Measurements from ENCODE around the gene HSFX4. TPM values are rescaled to one million over a fixed set of nuclear protein-coding genes. Genes with fewer than 3 reads are reported as not detected.
"Not testable (repeated sequence)": the region's sequence is repeated elsewhere in the genome, so short reads cannot be mapped to it uniquely, and the experiment has no call there.

The HSFX4 gene
- total and polyA plus RNA-seq, 8 donors: 0.09 TPM; not detected in 7

DNA sequence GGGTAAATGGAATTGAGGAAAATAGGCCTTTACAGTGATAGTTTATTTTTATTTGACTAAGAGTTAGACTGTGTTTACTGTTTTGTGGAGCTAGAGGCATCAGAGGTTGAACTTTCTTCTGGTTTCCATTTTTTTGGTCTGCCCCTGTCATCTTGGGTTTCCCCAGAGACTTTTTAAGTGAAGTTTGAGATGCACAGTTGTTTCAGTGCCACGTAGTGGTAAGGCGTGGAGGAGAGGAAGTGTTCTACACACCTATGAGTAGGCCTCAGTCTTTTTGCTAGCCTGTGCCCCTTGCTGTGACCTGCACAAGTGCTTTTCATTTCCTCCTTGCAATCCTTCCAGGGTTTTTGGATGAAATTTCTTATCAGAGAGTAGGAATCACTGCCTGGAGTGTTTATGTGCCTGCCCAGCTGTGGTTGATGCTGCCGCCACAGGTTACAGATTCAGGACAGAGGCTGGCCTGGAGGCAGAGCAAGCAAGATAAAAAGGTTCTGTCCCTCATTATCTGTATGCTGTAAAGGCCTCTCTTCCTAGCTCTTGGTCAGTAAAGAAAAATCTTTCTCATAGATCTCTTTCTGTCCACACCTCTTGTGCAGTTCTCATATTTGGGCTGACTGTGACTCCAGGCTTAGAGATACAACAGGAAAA lies 12.5 kb upstream of the HSFX4 start:
- intact Hi-C loops (cut with DNase I): no loop called here

DNA sequence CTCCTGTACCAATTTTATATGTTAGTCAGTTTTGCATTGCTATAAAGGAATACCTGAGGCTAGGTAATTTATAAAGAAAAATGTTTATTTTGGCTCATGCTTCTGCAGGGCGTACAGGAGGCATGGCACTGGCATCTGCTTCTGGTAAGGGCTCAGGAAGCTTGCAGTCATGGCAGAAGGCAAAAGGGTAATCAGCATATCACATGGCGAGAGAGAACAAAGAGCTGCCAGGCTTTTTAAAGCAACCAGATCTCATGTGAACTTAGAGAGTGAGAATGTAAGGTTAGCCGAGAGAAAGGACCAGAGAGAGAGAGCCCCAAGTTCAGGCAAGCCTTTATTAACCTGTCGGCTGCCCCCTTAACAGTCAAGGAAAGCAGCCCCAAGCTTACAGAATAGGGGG lies 5.5 kb upstream of the HSFX4 start:
- intact Hi-C loops (cut with DNase I): not testable (repeated sequence)
- WGBS, 2 donors: no CpG with 5 or more reads among the region's 4 CpGs

More for the DNA sequence above, 12.5 kb upstream of the HSFX4 start:
- peaks cover 0 to 2% (median 0%) of the 10 kb centered on the region in 4 donors for H3K27me3 ChIP-seq
- no peaks in the 10 kb centered on the region for H3K4me1 ChIP-seq
- no peak for TF ChIP-seq CTCF (IDR thresholded peaks at IDR 0.05)
- ATAC-seq: no peak
- DNase-seq: no peak
- no peak overlapping the region for H3K27ac ChIP-seq
- 91 to 92% methylated on average over 3 of the region's 3 CpGs for WGBS, 2 donors
- FAIRE-seq: no peak
- H3K9me3 ChIP-seq: no peaks in the 10 kb centered on the region
- no peaks in the 10 kb centered on the region for H3K36me3 ChIP-seq
- H3K4me3 ChIP-seq: no peak overlapping the region

DNA sequence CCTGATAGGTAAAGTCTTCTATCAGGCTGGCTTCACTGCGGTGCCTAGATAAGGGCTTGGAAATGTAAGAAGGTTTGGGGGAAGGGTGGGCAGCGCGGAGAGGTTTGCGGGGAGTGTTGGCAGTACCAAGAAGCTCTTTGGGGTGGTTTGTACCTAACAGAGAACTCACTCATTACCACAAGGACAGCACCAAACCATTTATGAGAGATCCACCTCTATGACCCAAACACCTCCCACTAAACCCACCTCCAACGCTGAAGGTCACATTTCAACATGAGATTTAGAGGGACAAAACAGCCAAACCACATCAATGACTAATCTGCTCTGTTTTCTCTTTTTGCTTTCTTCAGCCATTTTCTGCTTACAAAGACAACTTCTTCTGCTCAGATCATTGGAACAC lies 4.9 kb upstream of the HSFX4 start:
- H3K4me3 ChIP-seq; H3K27me3 ChIP-seq; H3K27ac ChIP-seq; H3K9me3 ChIP-seq; intact Hi-C loops (cut with DNase I); FAIRE-seq; ATAC-seq; H3K36me3 ChIP-seq; H3K4me1 ChIP-seq; DNase-seq: not testable (repeated sequence)
- no CpG with 5 or more reads among the region's 5 CpGs for WGBS, 2 donors

More for the DNA sequence above, 5.5 kb upstream of the HSFX4 start:
- H3K4me3 ChIP-seq, H3K4me1 ChIP-seq, FAIRE-seq, DNase-seq, H3K9me3 ChIP-seq, H3K27ac ChIP-seq, H3K27me3 ChIP-seq, H3K36me3 ChIP-seq, ATAC-seq: not testable (repeated sequence)

DNA sequence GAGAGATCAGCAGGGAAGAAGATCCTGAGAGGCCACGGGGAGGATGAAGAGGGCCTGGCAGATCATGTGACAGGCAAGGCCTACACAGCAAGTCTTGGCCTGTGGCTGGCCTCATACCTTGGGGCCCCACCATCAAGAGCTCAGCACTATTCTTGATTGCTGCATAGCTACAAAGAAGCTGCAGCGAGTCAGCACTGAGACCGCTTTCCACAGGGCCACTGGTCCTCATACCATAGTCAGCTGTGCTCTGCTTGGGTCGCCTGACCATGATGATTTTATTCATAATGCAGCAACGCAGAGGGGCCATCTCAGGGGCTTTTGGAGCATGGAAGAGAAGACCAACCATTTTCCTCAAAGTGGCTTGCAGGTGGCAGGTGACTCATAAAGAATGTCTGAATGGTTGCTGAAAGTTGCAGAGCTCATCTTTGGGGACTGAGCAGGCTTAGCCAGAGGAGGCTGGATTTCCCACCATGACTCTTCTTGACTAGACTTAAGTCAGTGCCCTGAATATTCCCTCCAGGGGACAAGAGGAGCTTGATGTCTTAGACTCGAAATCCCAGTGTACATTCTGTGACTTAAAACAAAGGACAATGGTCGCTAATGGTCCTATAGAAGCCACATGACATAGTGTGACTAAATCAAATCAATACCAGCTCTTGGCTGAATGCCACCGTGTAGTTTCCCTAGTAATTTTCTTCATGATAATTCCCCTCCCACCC lies 2.0 kb upstream of the HSFX4 start:
- H3K27me3 ChIP-seq; H3K36me3 ChIP-seq; H3K4me1 ChIP-seq; intact Hi-C loops (cut with DNase I); DNase-seq; H3K4me3 ChIP-seq; H3K27ac ChIP-seq; H3K9me3 ChIP-seq; ATAC-seq: not testable (repeated sequence)
- 67 to 100% methylated on average over 1 of the region's 8 CpGs for WGBS, 2 donors
- peak; percentile 80 for FAIRE-seq

- H3K27ac ChIP-seq; ATAC-seq; H3K9me3 ChIP-seq; H3K27me3 ChIP-seq; DNase-seq; H3K4me3 ChIP-seq; H3K36me3 ChIP-seq; H3K4me1 ChIP-seq; FAIRE-seq; intact Hi-C loops (cut with DNase I): not testable (repeated sequence)
- WGBS, 2 donors: no CpG with 5 or more reads among the region's 1 CpG
Measured at GRCh38 chrX:149927964-149928258, 1.5 kb upstream of the HSFX4 start.

GRCh38 chrX:149928635-149929034 lies 738 bp upstream of the HSFX4 start:
- FAIRE-seq; DNase-seq; H3K27ac ChIP-seq; ATAC-seq; H3K36me3 ChIP-seq; H3K27me3 ChIP-seq; H3K4me3 ChIP-seq; intact Hi-C loops (cut with DNase I); H3K9me3 ChIP-seq; H3K4me1 ChIP-seq: not testable (repeated sequence)
- 63 to 100% methylated on average over 1 of the region's 1 CpG for WGBS, 2 donors

DNA sequence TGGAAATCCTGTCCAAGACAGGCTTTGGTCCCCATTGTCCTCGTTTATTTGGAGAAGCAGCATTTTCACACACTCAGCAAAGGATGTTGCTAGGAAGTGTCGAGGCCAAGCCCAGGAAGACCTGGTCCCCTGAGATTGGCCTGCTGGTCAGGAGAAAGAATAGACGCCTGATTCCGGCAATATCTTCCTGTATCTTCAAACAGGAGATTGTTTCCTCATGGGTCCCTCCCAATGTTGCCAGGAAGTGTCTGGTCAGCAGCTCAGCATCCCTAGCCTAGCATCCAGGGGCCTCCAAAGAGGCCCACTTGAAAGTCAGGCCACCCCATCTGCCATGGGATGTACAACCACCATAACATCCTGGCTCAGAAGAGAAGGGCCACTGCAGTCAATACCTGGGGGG lies 2.0 kb downstream of the HSFX4 start:
- H3K9me3 ChIP-seq; intact Hi-C loops (cut with DNase I); H3K27me3 ChIP-seq; H3K36me3 ChIP-seq; DNase-seq; ATAC-seq; FAIRE-seq; H3K27ac ChIP-seq; H3K4me3 ChIP-seq; H3K4me1 ChIP-seq: not testable (repeated sequence)
- 27 to 73% methylated on average over 2 of the region's 4 CpGs for WGBS, 2 donors

GRCh38 chrX:149932150-149932549 lies 2.8 kb downstream of the HSFX4 start:
- H3K9me3 ChIP-seq; H3K36me3 ChIP-seq; H3K27me3 ChIP-seq; intact Hi-C loops (cut with DNase I); H3K4me3 ChIP-seq; H3K27ac ChIP-seq; ATAC-seq; DNase-seq; H3K4me1 ChIP-seq: not testable (repeated sequence)
- WGBS, 2 donors: 90 to 91% methylated on average over 2 of the region's 2 CpGs
- FAIRE-seq: peak; percentile 81

DNA sequence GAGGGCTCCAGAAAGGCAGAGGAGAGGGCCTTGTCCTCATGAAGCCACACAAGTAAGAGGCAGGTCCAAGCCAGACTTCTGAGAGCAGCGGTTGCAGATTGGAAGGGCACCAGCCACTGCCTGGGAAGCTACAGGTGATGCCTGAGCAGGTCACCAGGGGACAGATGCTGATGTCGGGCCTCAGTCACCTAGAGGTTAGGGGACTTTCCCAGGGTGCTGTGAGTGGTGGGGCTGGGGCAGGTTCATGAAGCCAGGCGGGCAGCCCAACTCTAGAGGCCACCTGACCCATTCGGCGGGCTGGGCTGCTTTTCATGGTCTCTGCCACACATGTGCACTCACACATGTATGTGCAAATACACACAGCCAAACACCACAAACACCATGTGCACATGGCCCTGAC lies 3.6 kb downstream of the HSFX4 start:
- ATAC-seq; H3K36me3 ChIP-seq; intact Hi-C loops (cut with DNase I); H3K4me1 ChIP-seq; FAIRE-seq; H3K27ac ChIP-seq; H3K27me3 ChIP-seq; DNase-seq; H3K4me3 ChIP-seq; H3K9me3 ChIP-seq: not testable (repeated sequence)
- 72 to 88% methylated on average over 1 of the region's 5 CpGs for WGBS, 2 donors

GRCh38 chrX:149933547-149933946 lies 4.2 kb downstream of the HSFX4 start:
- H3K9me3 ChIP-seq; H3K36me3 ChIP-seq; FAIRE-seq; intact Hi-C loops (cut with DNase I); DNase-seq; H3K27ac ChIP-seq; H3K4me1 ChIP-seq; ATAC-seq; H3K27me3 ChIP-seq; H3K4me3 ChIP-seq: not testable (repeated sequence)
- 79 to 90% methylated on average over 12 to 18 of the region's 21 CpGs for WGBS, 2 donors

DNA sequence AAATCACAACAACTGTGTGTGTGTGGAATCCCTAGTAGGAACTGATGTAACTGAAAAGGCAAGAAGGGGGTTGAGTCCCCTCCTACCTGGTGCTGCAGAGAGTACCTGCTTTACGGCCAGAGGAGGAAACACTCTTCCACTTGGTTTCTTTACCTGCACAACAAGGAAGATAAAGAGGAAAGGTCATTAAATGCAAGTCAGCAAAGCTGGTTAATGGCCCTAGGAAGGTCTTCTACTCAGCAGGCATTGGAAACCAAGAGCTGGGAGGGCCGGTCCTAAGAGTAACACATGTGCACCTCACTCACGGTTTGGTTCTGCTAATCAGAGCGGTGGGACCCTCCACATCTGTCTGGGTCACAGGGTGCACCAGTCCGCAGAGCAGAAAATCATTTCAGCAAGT lies 8.0 kb downstream of the HSFX4 start:
- intact Hi-C loops (cut with DNase I); H3K4me1 ChIP-seq; H3K27me3 ChIP-seq; H3K36me3 ChIP-seq; H3K9me3 ChIP-seq; H3K27ac ChIP-seq; ATAC-seq; FAIRE-seq: not testable (repeated sequence)
- H3K4me3 ChIP-seq: peak overlapping the region in 2 of 4 donors; percentile 36 to 55
- peak in 1 of 6 donors; percentile 15 for DNase-seq
- WGBS, 2 donors: 18 to 50% methylated on average over 5 of the region's 5 CpGs
